ENCODE data around the gene GRK2. TPM values are rescaled to one million over a fixed set of nuclear protein-coding genes. Genes with fewer than 3 reads are reported as not detected.

The GRK2 gene
- total and polyA plus RNA-seq, 2 of the 8 experiments (the other 6 are each of a cell fraction or from before 2014, with no cell fraction given): 47.3 to 49.7 TPM

DNA sequence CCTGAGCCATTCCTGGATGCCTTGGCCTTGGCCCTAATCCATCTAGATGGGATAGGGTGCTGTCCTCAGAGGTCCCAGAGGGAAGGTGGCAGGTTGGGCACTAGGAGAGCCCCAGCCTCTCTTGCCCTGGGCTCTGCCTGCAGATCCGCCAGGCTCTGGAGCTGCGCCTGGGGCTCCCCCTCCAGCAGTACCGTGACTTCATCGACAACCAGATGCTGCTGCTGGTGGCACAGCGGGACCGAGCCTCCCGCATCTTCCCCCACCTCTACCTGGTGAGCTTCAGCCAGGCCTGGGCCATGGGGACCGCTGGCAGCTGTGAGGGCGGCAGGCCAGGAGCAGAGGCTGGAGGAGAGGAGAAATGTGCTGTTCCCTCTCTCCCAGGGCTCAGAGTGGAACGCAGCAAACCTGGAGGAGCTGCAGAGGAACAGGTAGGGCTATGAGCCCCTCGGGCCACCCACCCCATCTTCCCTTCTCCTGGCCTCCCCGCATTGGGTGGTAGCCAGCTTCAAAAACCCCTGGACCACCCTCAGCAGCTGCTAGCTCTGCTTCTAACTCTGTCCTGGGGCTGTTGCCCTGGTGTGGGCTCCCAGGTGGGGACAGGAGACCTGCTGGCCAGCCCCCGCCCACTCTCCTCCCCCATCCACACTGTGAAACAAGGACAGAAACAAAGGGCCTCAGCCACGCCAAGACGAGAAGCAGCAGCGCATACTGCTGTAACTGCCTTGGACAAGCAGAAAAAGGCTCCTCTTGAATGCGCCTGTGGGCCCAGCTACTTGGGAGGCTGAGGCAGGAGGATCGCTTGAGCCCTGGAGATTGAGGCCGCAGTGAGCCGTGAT, 42.0 kb downstream of the GRK2 start:
- Histone ChIP-seq H3K18ac (ENCODE audit: extremely low read depth, low read length) (no peak overlapping the region), H3K9me3 (ENCODE audit: insufficient read depth in 2 of 2, low read depth in 1 of 2, low read length in 1 of 2) (no peaks in the 10 kb centered on the region), H2AFZ (ENCODE audit: low read length) (no peak overlapping the region), H3K79me1 (ENCODE audit: low read depth, low read length) (no peaks in the 10 kb centered on the region), H2BK20ac (ENCODE audit: low read length) (no peak overlapping the region), H4K5ac (ENCODE audit: insufficient read length, low read depth, low read length) (no peak overlapping the region), H2BK12ac (ENCODE audit: low read depth, low read length) (no peak overlapping the region), H4K20me1 (replicated peaks in 1 of 2; ENCODE audit: control insufficient read depth in 1 of 2, insufficient read depth in 2 of 2, low read length in 2 of 2) (peaks cover 0 to 7% of the 10 kb centered on the region in 2 experiments), H3K4ac (replicated peaks; ENCODE audit: insufficient read length, low read depth, low read length) (no peak overlapping the region), H4K91ac (replicated peaks; ENCODE audit: insufficient read length, low read length) (no peak overlapping the region), H2BK15ac (ENCODE audit: low read length) (no peak overlapping the region), H3K56ac (replicated peaks; ENCODE audit: insufficient read length, low read depth, low read length) (no peak overlapping the region), H3K23ac (ENCODE audit: insufficient read length) (no peak overlapping the region), H2BK5ac (ENCODE audit: low read depth, low read length) (no peak overlapping the region), H3K23me2 (ENCODE audit: low read depth, low read length) (peaks cover 11% of the 10 kb centered on the region; the same call in 1 of the 2 replicates), H3K4me3 (ENCODE audit: extremely low read depth in 1 of 4, insufficient read depth in 2 of 4, low read depth in 3 of 4, low read length in 4 of 4) (no peak overlapping the region), H3K27me3 (replicated peaks in 1 of 4; ENCODE audit: control insufficient read depth in 3 of 4, extremely low read depth in 1 of 4, insufficient read depth in 3 of 4, low read length in 3 of 4) (peaks cover 0 to 11% (median 7%) of the 10 kb centered on the region in 4 experiments; a peak in 5 of 7 replicates), H2AK5ac (ENCODE audit: low read depth, low read length) (no peak overlapping the region), H4K8ac (ENCODE audit: extremely low read depth, insufficient read depth, low read length) (no peak overlapping the region), H3K27ac (ENCODE audit: low read depth, low read length) (no peak overlapping the region), H3K9ac (replicated peaks in 1 of 4; ENCODE audit: extremely low read depth in 1 of 4, low read depth in 3 of 4, low read length in 3 of 4) (no peak overlapping the region), H3K4me2 (ENCODE audit: insufficient read depth in 1 of 2, low read depth in 2 of 2, low read length in 2 of 2) (no peak overlapping the region), H2BK120ac (replicated peaks; ENCODE audit: low read depth, low read length) (no peak overlapping the region), H3K79me2 (ENCODE audit: control insufficient read depth in 1 of 2, insufficient read depth in 2 of 2, low read length in 2 of 2) (no peaks in the 10 kb centered on the region), H3K14ac (ENCODE audit: insufficient read length) (no peak overlapping the region), H3K4me1 (replicated peaks in 1 of 4; ENCODE audit: control insufficient read depth in 3 of 4, insufficient read depth in 4 of 4, low read length in 3 of 4) (peaks cover 0 to 7% (median 7%) of the 10 kb centered on the region in 4 experiments; a peak in 5 of 7 replicates), H3K36me3 (ENCODE audit: control insufficient read depth in 2 of 4, insufficient read depth in 4 of 4, low read length in 3 of 4) (peaks cover 0 to 4% (median 0%) of the 10 kb centered on the region in 4 experiments; a peak in 2 of 8 replicates)
- no peak for FAIRE-seq
- POLR2A ChIA-PET (ENCODE audit: partially characterized antibody): interaction anchor here (1.0 to 1.4 kb wide), 2 partner anchors 9 to 70 kb away, joined by 3 to 4 read pairs; no protein-coding TSS in a partner anchor
- no peak for DNase-seq (ENCODE audit: low read depth in 1 of 2, low spot score in 2 of 2)
- 90% methylated on average over 18 of the region's 20 CpGs; no CpG with 5 or more reads in 1 of the 2 experiments for WGBS, 2 experiments (ENCODE audit: extremely low coverage in 1 of 2, insufficient coverage in 1 of 2, insufficient read length in 1 of 2, insufficient replicate concordance in 2 of 2, low coverage in 1 of 2, low lambda C conversion rate in 2 of 2, missing lambda C conversion rate in 1 of 2)
- CTCF ChIA-PET (ENCODE audit: partially characterized antibody): interaction anchor here (1.0 to 3.9 kb wide), 8 partner anchors 10 to 161 kb away, joined by 3 to 14 read pairs (median 4); no protein-coding TSS in a partner anchor
- no peak for TF ChIP-seq CHD2 (IDR thresholded peaks at IDR 0.05; ENCODE audit: low read length)
- TF ChIP-seq EP300 (IDR thresholded peaks at IDR 0.05; ENCODE audit: borderline replicate concordance in 1 of 2, low read depth in 2 of 2, low read length in 2 of 2): no peak
- TF ChIP-seq YY1 (IDR thresholded peaks at IDR 0.05; ENCODE audit: low read depth, low read length): no peak
- no peak for TF ChIP-seq RNF2 (IDR thresholded peaks at IDR 0.05; ENCODE audit: borderline replicate concordance, low read depth, low read length, missing control alignments, poor library complexity, severe bottlenecking)
- no peak for TF ChIP-seq CHD1 (IDR thresholded peaks at IDR 0.05; ENCODE audit: low read depth, low read length)
- TF ChIP-seq GABPA (IDR thresholded peaks at IDR 0.05; ENCODE audit: borderline replicate concordance, insufficient read depth, low read length): no peak
- TF ChIP-seq, protein P1, sequence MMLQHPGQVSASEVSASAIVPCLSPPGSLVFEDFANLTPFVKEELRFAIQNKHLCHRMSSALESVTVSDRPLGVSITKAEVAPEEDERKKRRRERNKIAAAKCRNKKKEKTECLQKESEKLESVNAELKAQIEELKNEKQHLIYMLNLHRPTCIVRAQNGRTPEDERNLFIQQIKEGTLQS (IDR thresholded peaks at IDR 0.05; ENCODE audit: insufficient read depth, low read depth, low read length): no peak
- TF ChIP-seq CTBP2 (IDR thresholded peaks at IDR 0.05; ENCODE audit: borderline replicate concordance, insufficient read depth, insufficient read length, low read length): no peak
- TF ChIP-seq KDM4A (IDR thresholded peaks at IDR 0.05; ENCODE audit: low read depth, low read length, severe bottlenecking): no peak
- no peak for TF ChIP-seq KDM5A (IDR thresholded peaks at IDR 0.05; ENCODE audit: low read length)

Measured in H1 (cell line).